ENCODE measurements around the gene CHTOP.

- no peak for TF ChIP-seq POLR2A (IDR thresholded peaks at IDR 0.05; ENCODE audit: low read depth)
- no peak for TF ChIP-seq CTCF (IDR thresholded peaks at IDR 0.05)
- no peak for TF ChIP-seq POLR2AphosphoS5 (IDR thresholded peaks at IDR 0.05)
These were observed 2.4 kb downstream of the CHTOP start for GRCh38 chr1:153636312-153636711.

All from esophagus muscularis mucosa (tissue), 3 donors.